NCI-H345 treated with DMSO at 0.1 percent for 48 hours (cell line): ENCODE results near the gene PPP1R37.

ENCODE experiments used
- DNase-seq: peaks from one replicate; lab custom pipeline; 2025; ENCODE audit not compliant: unreplicated experiment; lab: John Stamatoyannopoulos, UW

PPP1R37 gene

GRCh38 chr19:45070861-45071544 lies 22.0 kb upstream of the PPP1R37 start:
- no peak for DNase-seq

GRCh38 chr19:45071545-45071938 lies 21.4 kb upstream of the PPP1R37 start:
- no peak for DNase-seq

DNA sequence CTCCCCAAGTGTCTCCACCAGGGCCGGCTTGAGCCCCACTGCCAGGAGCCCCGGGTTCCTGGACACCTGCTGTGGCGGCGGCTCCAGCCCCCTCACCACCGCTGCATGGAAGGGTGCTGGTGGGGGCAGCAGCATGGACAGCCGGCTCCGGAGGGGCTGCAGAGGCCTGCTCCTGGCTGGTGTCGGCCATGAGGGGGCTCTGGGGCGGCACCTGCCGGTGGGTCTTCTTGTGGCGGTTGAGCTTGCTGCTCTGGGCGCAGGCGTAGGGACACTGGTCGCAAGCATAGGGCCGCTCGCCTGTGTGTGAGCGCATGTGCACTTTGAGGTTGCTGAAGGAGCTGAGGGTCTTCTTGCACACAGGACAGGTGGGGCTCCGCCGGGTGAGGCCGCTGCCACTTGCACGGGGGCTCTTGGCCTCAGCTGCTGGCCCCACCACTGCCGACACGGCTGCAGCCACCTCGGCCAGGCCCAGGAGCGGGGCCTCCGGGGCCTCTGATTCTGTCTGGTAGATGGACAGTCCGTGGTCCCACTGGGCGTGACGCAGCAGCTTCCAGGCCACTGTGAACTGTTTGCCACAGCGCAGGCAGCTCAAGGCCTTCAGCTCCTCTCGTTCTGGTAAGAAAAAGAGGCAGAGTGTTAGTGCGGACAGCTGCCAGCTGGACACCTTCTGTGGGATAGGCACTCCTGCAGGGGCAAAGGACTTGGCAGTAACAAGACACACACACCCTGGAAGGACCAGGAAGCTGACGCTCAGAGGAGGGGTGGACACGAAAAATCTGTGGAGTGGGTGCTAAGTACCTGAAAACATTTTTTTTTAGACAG lies 20.8 kb upstream of the PPP1R37 start:
- DNase-seq, result no peak

GRCh38 chr19:45074744-45075300 lies 18.2 kb upstream of the PPP1R37 start:
- no peak for DNase-seq

- DNase-seq, result no peak
Observed at GRCh38 chr19:45075301-45076028, 17.5 kb upstream of the PPP1R37 start.

- DNase-seq, result no peak
Observed at GRCh38 chr19:45076029-45076850, 16.7 kb upstream of the PPP1R37 start, which contains the start of gene ZNF296. TSS of gene ZNF296 (minus strand) at chr19:45076478. CDS start at chr19:45076373, 105 bp downstream.

- DNase-seq, result no peak
Observed at GRCh38 chr19:45076851-45077730, 15.9 kb upstream of the PPP1R37 start.

- no peak for DNase-seq
Observed at GRCh38 chr19:45078390-45079062, 14.5 kb upstream of the PPP1R37 start.

GRCh38 chr19:45079063-45079910 lies 13.7 kb upstream of the PPP1R37 start, which contains the start of gene GEMIN7:
TSS of gene GEMIN7 (plus strand) at chr19:45079260. CDS start at chr19:45090115, 10,855 bp downstream.
- peak; percentile 24 for DNase-seq

- DNase-seq, result no peak
Observed at GRCh38 chr19:45079911-45080370, 13.0 kb upstream of the PPP1R37 start.

- no peak for DNase-seq
Observed at GRCh38 chr19:45082170-45082569, 10.8 kb upstream of the PPP1R37 start.

- DNase-seq, result no peak
Observed at GRCh38 chr19:45086480-45086879, 6.5 kb upstream of the PPP1R37 start.

DNA sequence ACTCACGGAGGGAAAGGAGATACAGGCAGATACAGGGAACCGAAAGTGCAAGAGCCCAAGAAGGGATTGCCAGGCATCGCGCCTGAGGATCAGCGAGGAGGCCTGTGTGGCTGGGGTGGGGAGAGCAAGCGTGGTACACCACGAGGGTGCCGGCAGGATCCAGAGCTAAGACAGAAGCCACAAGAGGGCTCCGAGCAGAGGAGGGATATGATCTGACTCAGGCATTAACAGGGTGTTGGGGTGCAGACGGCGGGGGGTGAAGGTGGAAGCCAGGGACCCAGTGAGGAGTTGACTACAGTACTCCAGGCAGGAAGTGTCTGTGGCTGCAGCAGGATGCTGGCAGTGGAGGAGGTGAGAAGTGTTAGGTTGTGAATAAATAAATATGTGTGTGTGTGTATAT lies 5.4 kb upstream of the PPP1R37 start:
- DNase-seq, result no peak

GRCh38 chr19:45090034-45090433 lies 2.9 kb upstream of the PPP1R37 start:
- DNase-seq, result no peak

DNA sequence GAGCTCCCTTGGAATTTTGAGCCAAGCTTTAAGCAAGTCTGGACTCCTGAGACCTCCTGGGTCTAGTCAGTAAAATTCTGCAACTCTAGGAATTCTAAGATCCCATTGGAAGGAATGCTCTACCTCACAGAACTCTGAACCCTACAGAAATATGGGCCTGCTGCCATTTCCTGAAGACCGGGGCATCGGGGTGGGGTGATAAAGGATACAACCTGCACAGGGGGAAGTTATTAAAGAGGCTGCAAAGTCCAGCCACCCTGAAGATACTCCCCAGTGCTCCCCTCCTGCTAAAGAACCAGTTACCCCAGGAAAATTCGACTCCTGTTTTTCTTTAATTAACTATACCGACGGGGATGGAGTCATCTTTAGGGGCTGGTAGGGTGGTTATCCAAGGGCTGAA lies 2.4 kb upstream of the PPP1R37 start:
- DNase-seq, result no peak

DNA sequence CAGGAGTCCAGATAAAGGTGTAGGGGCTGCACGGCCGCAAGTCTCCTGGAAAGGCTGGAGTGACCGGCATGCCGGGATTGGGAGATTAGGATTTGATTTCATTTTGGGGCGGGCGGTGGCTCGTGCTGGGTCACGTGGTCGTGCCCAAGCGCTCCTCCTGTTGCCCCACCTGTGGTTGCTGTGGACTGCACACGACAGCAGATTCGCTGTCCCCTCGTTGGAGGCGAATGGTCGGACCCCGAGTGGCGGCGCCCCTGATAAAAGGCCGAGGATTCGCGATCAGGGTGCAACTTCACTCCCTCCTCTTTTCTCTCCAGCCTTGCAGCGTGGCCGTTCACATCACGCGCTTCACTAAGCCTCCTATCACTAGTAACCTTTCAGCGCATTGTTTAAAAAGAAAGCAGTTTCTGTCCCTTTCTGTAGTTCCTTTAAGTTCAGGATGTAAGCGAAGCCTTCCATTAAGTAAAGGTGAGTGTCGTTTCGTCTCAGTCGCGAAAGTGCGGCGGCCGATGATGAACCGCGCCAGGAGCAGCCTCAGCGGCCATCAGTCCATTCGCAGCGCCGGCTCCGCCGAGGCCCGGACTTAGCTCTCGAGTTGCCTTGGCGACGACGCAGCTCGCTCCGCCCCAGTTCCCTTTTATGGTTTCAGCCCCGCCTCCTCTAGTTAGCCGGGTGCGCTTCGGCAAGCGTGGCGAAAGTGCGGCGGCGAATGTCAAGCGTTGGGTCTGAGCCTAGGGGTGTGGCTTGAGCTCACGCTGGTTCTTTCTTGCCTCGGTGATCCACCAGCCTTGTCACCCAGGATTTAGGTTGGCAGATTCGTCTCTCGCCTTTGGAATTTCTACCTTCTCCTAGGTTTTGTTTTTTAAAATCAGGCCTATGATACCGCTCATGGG lies 1.7 kb upstream of the PPP1R37 start:
- DNase-seq, result peak; percentile 82

DNA sequence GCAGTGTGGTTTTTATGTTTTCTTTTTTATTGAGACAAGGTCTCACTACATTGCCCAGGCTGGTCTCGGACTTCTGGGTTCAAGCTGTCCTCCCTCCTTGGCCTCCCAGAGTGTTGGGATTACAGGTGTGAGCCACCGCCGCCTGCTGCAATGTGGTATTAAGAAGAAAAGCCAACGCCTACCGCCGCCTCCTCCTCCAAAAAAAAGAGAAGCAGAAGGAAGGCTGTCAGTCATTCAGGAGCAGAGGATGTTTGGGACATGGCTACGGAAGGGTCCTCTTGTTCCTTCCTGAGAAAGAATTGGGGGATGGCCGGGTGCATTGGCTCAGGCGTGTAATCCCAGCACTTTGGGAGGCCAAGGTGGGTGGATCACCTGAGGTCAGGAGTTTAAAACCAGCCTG lies 1.2 kb downstream of the PPP1R37 start:
- no peak for DNase-seq
